NCI-H2107 treated with DMSO at 0.1 percent for 48 hours (cell line): ENCODE results near the gene EEF2K.

ENCODE experiments used
- DNase-seq: peaks from one replicate; lab custom pipeline; 2025; ENCODE audit not compliant: unreplicated experiment; lab: John Stamatoyannopoulos, UW

The EEF2K gene

DNA sequence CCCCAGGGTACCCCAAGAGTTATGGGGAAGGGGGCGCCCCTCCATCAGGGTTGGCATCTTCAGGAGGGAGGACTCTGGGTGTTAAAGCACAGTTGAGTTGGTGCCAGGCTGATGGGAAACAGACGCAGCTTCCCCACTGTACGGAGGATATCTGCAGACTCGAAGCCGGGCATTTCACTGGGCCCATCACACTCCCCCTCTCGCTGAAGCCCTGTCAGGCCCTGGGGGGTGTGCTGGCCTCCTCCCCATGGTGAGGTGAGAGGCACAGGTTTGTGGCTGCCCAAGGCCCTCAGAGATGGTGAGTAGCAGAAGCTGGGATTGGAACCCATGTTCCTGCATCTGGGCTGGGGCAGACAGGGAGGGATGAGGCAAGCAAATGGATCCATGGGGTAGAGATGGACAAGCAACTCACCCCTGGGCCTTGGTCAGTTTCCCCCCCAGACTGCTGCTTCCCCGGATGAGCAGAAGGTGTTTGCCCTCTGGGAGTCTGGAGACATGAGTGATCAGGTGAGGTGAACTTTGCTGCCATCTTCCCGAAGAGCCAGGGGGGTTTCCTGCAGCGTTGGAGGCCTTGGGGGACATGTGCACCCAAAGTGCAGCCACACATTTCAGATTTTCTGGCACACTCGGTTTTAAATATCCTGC, 122.1 kb downstream of the EEF2K start:
- DNase-seq = no peak

DNA sequence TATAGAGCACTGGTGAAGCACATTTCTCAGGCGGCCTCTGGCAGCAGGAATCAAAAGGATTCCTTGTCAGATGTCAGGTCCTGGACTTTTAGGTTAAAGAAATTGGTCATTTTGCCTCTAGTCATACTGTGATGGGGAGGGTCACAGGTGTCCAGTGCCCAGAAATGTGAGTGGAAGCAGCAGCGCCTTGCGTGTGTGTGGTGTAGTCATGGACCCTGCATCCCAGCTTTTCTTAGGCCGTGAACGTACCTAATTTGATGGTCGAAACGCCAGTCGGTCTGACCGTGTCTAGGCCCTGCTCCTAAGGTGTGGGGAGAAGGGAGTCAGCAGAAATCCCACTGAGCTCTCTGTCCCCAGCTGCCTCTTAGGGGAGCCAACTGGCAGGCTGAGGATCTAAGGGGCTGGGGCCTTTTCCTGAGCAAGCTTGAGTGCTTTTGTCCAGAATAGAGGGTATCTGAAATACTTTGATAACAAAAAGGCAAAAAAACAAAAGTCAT, 123.2 kb downstream of the EEF2K start:
- no peak for DNase-seq

DNA sequence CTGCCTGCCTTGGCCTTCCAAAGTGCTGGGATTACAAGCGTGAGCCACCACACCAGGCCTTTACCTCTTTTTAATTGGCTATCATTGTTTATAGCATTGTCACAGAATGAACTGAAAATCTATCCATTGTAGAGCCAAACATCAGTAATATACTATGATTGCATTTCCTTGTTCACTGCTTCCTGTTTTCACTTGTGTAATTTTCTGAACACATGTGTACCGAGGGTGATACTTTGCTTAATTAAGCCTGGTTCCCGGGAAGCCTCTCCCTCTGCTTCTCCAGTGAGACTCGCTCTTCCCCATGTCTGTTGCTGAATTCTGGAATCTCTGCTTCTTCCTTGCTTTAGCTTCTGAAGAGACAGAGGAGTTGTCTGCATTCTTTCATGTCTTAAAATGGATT, 124.2 kb downstream of the EEF2K start:
- DNase-seq = no peak

DNA sequence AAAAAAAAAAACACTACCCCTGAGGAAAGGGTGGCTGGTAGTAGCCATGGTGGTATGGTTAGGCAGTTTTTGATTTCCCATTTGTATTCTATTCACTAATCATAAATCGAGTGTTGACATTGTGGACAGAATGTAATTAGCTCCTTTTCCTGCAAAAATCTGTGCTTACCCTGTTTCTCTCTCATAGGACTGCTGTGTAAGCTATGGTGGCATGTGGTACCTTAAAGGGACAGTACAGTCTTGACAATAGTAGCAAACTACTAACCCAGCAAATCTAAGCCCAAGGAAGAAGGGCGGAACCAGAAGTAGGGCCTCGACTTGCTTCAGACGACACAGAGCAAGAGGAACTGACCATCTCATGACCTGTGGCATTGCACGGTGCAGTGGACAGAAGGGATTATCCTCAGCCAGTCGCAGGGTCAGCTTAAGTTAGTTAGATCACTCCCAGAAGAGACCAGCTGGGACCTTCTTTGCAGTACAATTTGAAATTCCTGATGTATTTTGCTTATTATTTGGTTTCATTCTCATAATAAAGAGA, 127.4 kb downstream of the EEF2K start:
- DNase-seq = no peak

DNA sequence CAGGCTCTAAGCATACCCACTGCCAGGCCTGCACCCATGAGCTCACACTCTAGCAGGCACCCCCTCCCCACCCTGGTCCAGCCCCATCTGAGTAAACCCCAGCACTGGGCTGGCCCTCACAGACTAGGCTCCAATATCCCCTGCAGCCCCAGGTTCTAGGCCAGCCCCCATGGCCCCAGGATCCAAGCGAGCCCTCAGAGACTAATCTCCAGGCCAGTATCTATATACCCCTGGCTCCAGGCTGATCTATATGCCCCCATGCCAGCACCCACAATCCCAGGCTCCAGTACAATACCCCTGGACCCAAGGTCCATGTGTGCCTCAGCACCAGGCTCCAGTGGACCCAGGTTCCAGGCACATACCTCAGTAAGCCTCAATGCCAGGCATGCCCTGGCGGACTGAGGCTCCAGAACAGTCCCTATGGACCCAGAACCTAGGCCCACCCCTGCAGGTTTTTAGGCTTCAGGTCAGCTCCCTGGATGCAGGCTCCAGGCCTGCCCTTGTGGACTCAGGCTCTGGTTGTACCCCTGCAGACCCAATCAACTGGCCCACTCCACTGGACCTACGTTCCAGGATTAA, 129.7 kb downstream of the EEF2K start:
- DNase-seq = no peak

DNA sequence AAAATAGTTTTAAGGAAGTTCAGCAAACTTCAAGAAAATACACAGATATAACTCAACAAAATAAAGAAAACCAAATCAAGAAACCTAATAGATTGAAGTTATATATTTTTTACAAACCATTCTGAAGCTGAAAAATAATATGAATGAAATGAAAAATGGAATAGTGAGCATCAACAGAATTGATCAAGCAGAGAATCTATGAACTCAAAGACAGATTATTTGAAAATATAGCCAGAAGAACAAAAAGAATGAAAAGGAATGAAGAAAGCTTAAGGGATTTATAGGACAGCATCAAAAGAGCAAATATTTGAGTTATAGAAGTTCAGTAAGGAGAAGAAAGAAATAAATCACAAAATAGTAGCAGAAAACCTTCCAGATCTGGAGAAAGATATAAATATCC, 130.5 kb downstream of the EEF2K start:
- DNase-seq = no peak

DNA sequence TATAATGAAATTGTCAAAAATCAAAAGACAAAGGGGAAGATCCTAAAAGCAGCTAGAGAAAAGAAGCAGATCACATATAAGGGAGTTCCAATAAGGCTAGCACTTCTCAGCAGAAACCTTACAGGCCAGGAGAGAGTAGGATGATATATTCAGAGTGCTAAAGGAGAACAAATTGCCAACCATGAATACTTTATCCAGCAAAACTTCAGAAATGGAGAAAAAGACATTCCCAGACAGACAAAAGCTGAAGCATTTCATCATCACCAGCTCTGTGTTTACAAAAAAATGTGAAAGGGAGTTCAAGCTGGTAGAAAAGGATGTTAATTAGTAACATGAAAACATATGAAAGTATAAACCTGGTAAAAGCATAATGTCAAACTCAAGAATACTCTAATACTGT, 131.0 kb downstream of the EEF2K start:
- DNase-seq = no peak

DNA sequence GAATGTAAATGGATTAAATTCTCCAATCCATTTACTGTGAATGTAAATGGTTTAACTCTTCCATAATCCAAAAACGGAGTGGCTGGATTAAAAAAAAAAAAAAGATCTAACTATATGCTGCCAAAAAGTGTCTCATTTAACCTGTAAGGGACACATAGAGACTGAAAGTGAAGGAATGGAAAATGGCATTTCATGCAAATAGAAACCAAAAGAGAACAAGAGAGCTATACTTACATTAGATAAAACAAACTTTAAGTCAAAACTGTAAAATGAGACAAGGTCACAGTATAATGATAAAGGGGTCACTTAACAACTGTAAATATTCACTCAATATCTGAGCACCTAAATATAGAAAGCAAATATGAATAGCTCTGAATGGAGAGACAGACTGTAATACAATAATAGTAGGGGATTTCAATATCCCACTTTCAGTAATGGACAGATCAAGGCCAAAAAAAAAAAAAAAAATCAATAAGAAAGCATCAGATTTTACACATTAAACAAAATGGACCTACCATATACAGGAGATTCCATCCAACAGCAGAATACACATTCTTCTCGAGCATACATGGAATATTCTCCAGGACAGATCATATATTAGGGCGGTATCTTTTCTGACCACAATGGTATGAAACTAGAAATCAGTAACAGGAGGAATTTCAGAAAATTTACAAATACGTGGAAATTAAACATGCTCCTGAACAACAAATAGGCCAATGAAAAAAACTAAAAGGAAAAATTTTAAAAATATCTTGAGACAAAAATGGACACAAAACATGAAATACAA, 132.0 kb downstream of the EEF2K start:
- DNase-seq = no peak
